H9 (cell line): ENCODE measurements around the gene SPATA3. TPM values are rescaled to one million over a fixed set of nuclear protein-coding genes. Genes with fewer than 3 reads are reported as not detected.

Source experiments
- DNase-seq: peaks from one replicate; pipeline ENCODE4 v3.0.0-alpha.2; 2017
- H2AFZ ChIP-seq: one replicate; pipeline ENCODE4 v1.6.1; 2013; ENCODE audit warnings: mild to moderate bottlenecking, low read length, control low read depth, moderate library complexity
- H2AK5ac ChIP-seq: 2 replicates; pipeline ENCODE4 v1.6.1; 2013; ENCODE audit warnings: low read length, control low read depth, mixed read lengths; ENCODE audit not compliant: insufficient read length
- H2BK120ac ChIP-seq: one replicate; pipeline ENCODE4 v1.6.1; 2013; ENCODE audit warnings: low read depth, mild to moderate bottlenecking, low read length, control low read depth, inconsistent platforms; ENCODE audit not compliant: poor library complexity, severe bottlenecking
- H2BK12ac ChIP-seq: 2 replicates; pipeline ENCODE4 v1.6.1; 2013; ENCODE audit warnings: low read length, control low read depth, mixed read lengths, low read depth; ENCODE audit not compliant: insufficient read length
- H2BK15ac ChIP-seq: 2 replicates; pipeline ENCODE4 v1.6.1; 2013; ENCODE audit warnings: low read depth, low read length, control low read depth
- H2BK20ac ChIP-seq: one replicate; pipeline ENCODE4 v1.6.1; 2013; ENCODE audit warnings: low read depth, mild to moderate bottlenecking, low read length, control low read depth, inconsistent platforms; ENCODE audit not compliant: poor library complexity, severe bottlenecking
- H2BK5ac ChIP-seq: 2 replicates; pipeline ENCODE4 v1.6.1; 2013; ENCODE audit warnings: low read length, control low read depth, mixed read lengths; ENCODE audit not compliant: insufficient read length
- H3K14ac ChIP-seq: 2 replicates; pipeline ENCODE4 v1.6.1; 2013; ENCODE audit warnings: low read length, control low read depth; ENCODE audit not compliant: insufficient read depth
- H3K18ac ChIP-seq: 2 replicates; pipeline ENCODE4 v1.6.1; 2013; ENCODE audit warnings: low read depth, mild to moderate bottlenecking, mixed read lengths, low read length, control low read depth; ENCODE audit not compliant: insufficient read length
- H3K23ac ChIP-seq: 2 replicates; pipeline ENCODE4 v1.6.1; 2013; ENCODE audit warnings: low read length, control low read depth, mixed read lengths, low read depth; ENCODE audit not compliant: insufficient read length
- H3K23me2 ChIP-seq: 2 replicates; pipeline ENCODE4 v1.6.1; 2013; ENCODE audit warnings: low read depth, mild to moderate bottlenecking, mixed read lengths, low read length, control low read depth; ENCODE audit not compliant: insufficient read length, poor library complexity, severe bottlenecking
- H3K27ac ChIP-seq: 2 replicates; pipeline ENCODE4 v1.5.1; 2013; ENCODE audit warnings: low read length, control low read depth, mixed read lengths, low read depth; ENCODE audit not compliant: insufficient read length
- H3K27me3 ChIP-seq: 2 replicates; pipeline ENCODE4 v1.6.1; 2013; ENCODE audit warnings: low read length, control low read depth, inconsistent platforms; ENCODE audit not compliant: insufficient read depth
- H3K4ac ChIP-seq: 2 replicates; pipeline ENCODE4 v1.6.1; 2013; ENCODE audit warnings: low read depth, mild to moderate bottlenecking, control low read depth, inconsistent platforms, low read length, moderate library complexity
- H3K4me1 ChIP-seq: 2 replicates; pipeline ENCODE4 v1.6.1; 2013; ENCODE audit warnings: low read length, control low read depth, inconsistent platforms; ENCODE audit not compliant: insufficient read depth
- H3K4me2 ChIP-seq: 2 replicates; pipeline ENCODE4 v1.6.1; 2013; ENCODE audit warnings: low read length, control low read depth, mixed read lengths; ENCODE audit not compliant: insufficient read length, insufficient read depth
- H3K56ac ChIP-seq: 2 replicates; pipeline ENCODE4 v1.6.1; 2013; ENCODE audit warnings: low read depth, mild to moderate bottlenecking, mixed read lengths, low read length, control low read depth; ENCODE audit not compliant: insufficient read length
- H3K79me1 ChIP-seq: 2 replicates; pipeline ENCODE4 v1.6.1; 2013; ENCODE audit warnings: low read depth, mild to moderate bottlenecking, moderate library complexity, low read length, control low read depth, inconsistent platforms; ENCODE audit not compliant: insufficient read depth, poor library complexity, severe bottlenecking
- H3K79me2 ChIP-seq: 2 replicates; pipeline ENCODE4 v1.6.1; 2013; ENCODE audit warnings: low read length, control low read depth, inconsistent platforms; ENCODE audit not compliant: insufficient read depth
- H3K9ac ChIP-seq: 2 replicates; pipeline ENCODE4 v1.6.1; 2013; ENCODE audit warnings: low read length, control low read depth, mixed read lengths; ENCODE audit not compliant: insufficient read length; ENCODE audit errors: extremely low read depth
- H3K9me3 ChIP-seq: one replicate; pipeline ENCODE4 v1.6.1; 2013; ENCODE audit warnings: low read depth, low read length, inconsistent platforms; ENCODE audit not compliant: control insufficient read depth
- H3T11ph ChIP-seq: one replicate; pipeline ENCODE4 v1.6.1; 2013; ENCODE audit warnings: mild to moderate bottlenecking, low read length, control low read depth, inconsistent platforms
- H4K20me1 ChIP-seq: one replicate; pipeline ENCODE4 v1.6.1; 2013; ENCODE audit not compliant: control insufficient read depth, insufficient read length, insufficient read depth
- H4K5ac ChIP-seq: 2 replicates; pipeline ENCODE4 v1.6.1; 2013; ENCODE audit warnings: low read depth, mild to moderate bottlenecking, mixed read lengths, low read length, control low read depth; ENCODE audit not compliant: insufficient read length
- H4K8ac ChIP-seq: replicated peaks from 2 replicates; pipeline ENCODE4 v1.6.1; 2013; ENCODE audit warnings: low read length, control low read depth, mixed read lengths, low read depth; ENCODE audit not compliant: insufficient read length
- H4K91ac ChIP-seq: 2 replicates; pipeline ENCODE4 v1.6.1; 2013; ENCODE audit warnings: low read depth, mild to moderate bottlenecking, moderate library complexity, mixed read lengths, low read length, control low read depth; ENCODE audit not compliant: insufficient read length
- H3K27ac Mint-ChIP-seq, 3 experiments: 2 replicates in 2 of 3; 3 replicates in 1 of 3; pipeline ENCODE4 v1.8.0; 2020 to 2021; ENCODE audit warnings: mixed read lengths in 3 of 3, mild to moderate bottlenecking in 1 of 3, moderate library complexity in 1 of 3
- H3K27me3 Mint-ChIP-seq: 2 replicates; pipeline ENCODE4 v1.8.0; 2021; ENCODE audit warnings: low read depth, mild to moderate bottlenecking, moderate library complexity, mixed read lengths
- H3K36me3 Mint-ChIP-seq, 3 experiments: 2 replicates in 2 of 3; 3 replicates in 1 of 3; pipeline ENCODE4 v1.8.0; 2020 to 2021; ENCODE audit warnings: low read depth in 3 of 3, mixed read lengths in 3 of 3; ENCODE audit not compliant: insufficient read depth in 1 of 3
- H3K4me1 Mint-ChIP-seq, 2 experiments: 2 replicates each; pipeline ENCODE4 v1.8.0; 2020; ENCODE audit warnings: mixed read lengths in 2 of 2
- H3K4me3 Mint-ChIP-seq, 2 experiments: 2 replicates in 1 of 2; 3 replicates in 1 of 2; pipeline ENCODE4 v1.8.0; 2020 to 2021; ENCODE audit warnings: mild to moderate bottlenecking in 2 of 2, mixed read lengths in 2 of 2, moderate library complexity in 1 of 2
- H3K9me3 Mint-ChIP-seq, 2 experiments: 2 replicates in 1 of 2; 3 replicates in 1 of 2; pipeline ENCODE4 v1.8.0; 2020; ENCODE audit warnings: mild to moderate bottlenecking in 2 of 2, mixed read lengths in 2 of 2, moderate library complexity in 1 of 2
- CTCF ChIP-seq: fragments of 200-600 bp; sonication (generic); conservative IDR thresholded peaks from 3 replicates; pipeline ENCODE4 v1.8.0; 2021; ENCODE audit warnings: antibody characterized with exemption, mild to moderate bottlenecking
- WGBS: extraction: QIAGEN DNeasy Blood & Tissue Kit; methylation state at CpG from one replicate; pipeline ENCODE4 v1.1.7; 2013; ENCODE audit warnings: missing lambda C conversion rate, low lambda C conversion rate, mixed read lengths; ENCODE audit not compliant: insufficient read length; ENCODE audit errors: extremely low coverage; 5-methylcytosine and 5-hydroxymethylcytosine counted together
- total RNA-seq: library from RNA; stranded (reverse); gene quantifications from 2 replicates; pipeline ENCODE4 v1.2.1, GENCODE V29; 2021

SPATA3 gene
- total RNA-seq, 1 experiment from 2014 or later = not detected

DNA sequence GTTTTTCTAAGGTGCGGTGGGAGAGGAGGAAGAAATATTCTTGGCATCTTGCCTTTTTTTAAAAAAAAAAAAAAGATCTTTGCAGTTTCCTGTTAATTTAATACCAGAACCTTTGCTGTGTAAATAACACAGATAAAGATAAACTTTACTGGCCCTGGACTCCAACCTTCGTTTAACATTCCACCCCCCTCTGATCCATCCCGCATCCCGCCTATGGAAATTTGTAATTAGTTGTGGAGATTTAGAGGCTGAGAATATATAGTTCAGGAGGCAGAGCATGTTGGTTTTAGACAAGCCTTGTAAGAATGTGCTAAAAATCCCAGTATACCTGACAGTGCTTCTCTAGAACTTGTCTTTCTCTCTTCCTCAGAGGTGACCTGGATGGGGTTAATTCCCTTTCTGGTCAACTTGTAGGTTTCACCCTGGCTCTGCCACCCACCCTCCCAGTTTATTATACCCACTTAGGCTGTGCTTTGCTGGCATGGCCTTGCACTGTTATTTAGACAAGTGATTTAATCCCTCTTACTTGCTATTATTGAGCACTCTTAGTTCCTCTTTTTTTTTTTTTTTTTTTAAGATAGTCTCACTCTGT, 38.5 kb downstream of the SPATA3 start:
- H2BK20ac ChIP-seq = no peak overlapping the region
- H3K79me2 ChIP-seq = no peaks in the 10 kb centered on the region
- no peak overlapping the region for H3K4me2 ChIP-seq
- H4K5ac ChIP-seq = no peak overlapping the region
- no peak overlapping the region for H2BK120ac ChIP-seq
- H2AFZ ChIP-seq = no peak overlapping the region
- no CpG with 5 or more reads among the region's 4 CpGs for WGBS
- no peaks in the 10 kb centered on the region for H3K79me1 ChIP-seq
- H2BK12ac ChIP-seq = no peak overlapping the region
- H2BK15ac ChIP-seq = no peak overlapping the region
- no peak overlapping the region for H3K27ac Mint-ChIP-seq
- no peaks in the 10 kb centered on the region for H3K36me3 Mint-ChIP-seq
- no peak overlapping the region for H3T11ph ChIP-seq
- DNase-seq = no peak
- no peaks in the 10 kb centered on the region for H3K9me3 ChIP-seq
- H3K9ac ChIP-seq = no peak overlapping the region
- H3K4me1 Mint-ChIP-seq = peaks cover 8 to 10% of the 10 kb centered on the region in 2 experiments; a peak in 3 of 4 replicates
- no peaks in the 10 kb centered on the region for H3K9me3 Mint-ChIP-seq
- no peak overlapping the region for H3K23ac ChIP-seq
- H2AK5ac ChIP-seq = no peak overlapping the region
- H3K4ac ChIP-seq = no peak overlapping the region
- peaks cover 75% of the 10 kb centered on the region for H3K27me3 Mint-ChIP-seq
- H3K27ac ChIP-seq = no peak overlapping the region
- no peak overlapping the region for H2BK5ac ChIP-seq
- TF ChIP-seq CTCF = no peak
- H3K14ac ChIP-seq = no peak overlapping the region
- no peak overlapping the region for H4K8ac ChIP-seq
- H3K4me3 Mint-ChIP-seq = no peak overlapping the region
- no peaks in the 10 kb centered on the region for H4K20me1 ChIP-seq
- H3K18ac ChIP-seq = no peak overlapping the region
- H3K23me2 ChIP-seq = peaks cover 10% of the 10 kb centered on the region
- no peaks in the 10 kb centered on the region; the same call in 1 of the 2 replicates for H3K4me1 ChIP-seq
- H3K27me3 ChIP-seq = peaks cover 22% of the 10 kb centered on the region
- no peak overlapping the region for H3K56ac ChIP-seq
- no peak overlapping the region for H4K91ac ChIP-seq
